NCI-H1092 (cell line): ENCODE results near the gene ENPP3.

Experiments
- DNase-seq: peaks from one replicate; lab custom pipeline; 2025; lab: John Stamatoyannopoulos, UW

Gene ENPP3

GRCh38 chr6:131636880-131637792 lies at the start of gene ENPP3:
TSS of gene ENPP3 (plus strand) at chr6:131637302. CDS start at chr6:131637385, 83 bp downstream.
- DNase-seq: no peak

- no peak for DNase-seq
Observed at GRCh38 chr6:131587909-131588308, 49.2 kb upstream of the ENPP3 start.

- DNase-seq: no peak
Observed at GRCh38 chr6:131588643-131589042, 48.5 kb upstream of the ENPP3 start.

- no peak for DNase-seq
Observed at GRCh38 chr6:131592935-131593334, 44.2 kb upstream of the ENPP3 start.

GRCh38 chr6:131594074-131594473 lies 43.0 kb upstream of the ENPP3 start:
- no peak for DNase-seq

- no peak for DNase-seq
Observed at GRCh38 chr6:131597446-131597845, 39.7 kb upstream of the ENPP3 start.

- DNase-seq: no peak
Observed at GRCh38 chr6:131600716-131601115, 36.4 kb upstream of the ENPP3 start.

- DNase-seq: no peak
Observed at GRCh38 chr6:131602781-131603312, 34.3 kb upstream of the ENPP3 start.

- no peak for DNase-seq
Observed at GRCh38 chr6:131613296-131613925, 23.7 kb upstream of the ENPP3 start.

GRCh38 chr6:131615275-131615674 lies 21.8 kb upstream of the ENPP3 start:
- no peak for DNase-seq

- peak; percentile 84 for DNase-seq
Observed at GRCh38 chr6:131627724-131628682, 9.1 kb upstream of the ENPP3 start, which contains the start of gene MED23. TSS of gene MED23 (minus strand) at chr6:131628242. CDS start at chr6:131628049, 193 bp downstream.

- no peak for DNase-seq
Observed at GRCh38 chr6:131628726-131629125, 8.4 kb upstream of the ENPP3 start.

- no peak for DNase-seq
Observed at GRCh38 chr6:131629651-131630050, 7.5 kb upstream of the ENPP3 start.

- no peak for DNase-seq
Observed at GRCh38 chr6:131631625-131632289, 5.3 kb upstream of the ENPP3 start.

- DNase-seq: no peak
Observed at GRCh38 chr6:131635384-131636340, 1.4 kb upstream of the ENPP3 start.

- no peak for DNase-seq
Observed at GRCh38 chr6:131638013-131638412, 911 bp downstream of the ENPP3 start.

GRCh38 chr6:131640100-131640499 lies 3.0 kb downstream of the ENPP3 start:
- no peak for DNase-seq

GRCh38 chr6:131640576-131640975 lies 3.5 kb downstream of the ENPP3 start:
- DNase-seq: no peak

- DNase-seq: no peak
Observed at GRCh38 chr6:131641554-131641953, 4.5 kb downstream of the ENPP3 start.

- no peak for DNase-seq
Observed at GRCh38 chr6:131642565-131642964, 5.5 kb downstream of the ENPP3 start.
